ENCODE results near the gene CPD.

GRCh38 chr17:30506481-30506880 lies 127.8 kb downstream of the CPD start:
- TF ChIP-seq POLR2A (IDR thresholded peaks at IDR 0.05; ENCODE audit: low read depth, low read length): no peak
- TF ChIP-seq TAF1 (IDR thresholded peaks at IDR 0.05; ENCODE audit: borderline replicate concordance, low read depth, low read length): no peak
